COLO668 (cell line): ENCODE data around the gene FGF11.
"Not testable (repeated sequence)": the region's sequence is repeated elsewhere in the genome, so short reads cannot be mapped to it uniquely, and the experiment has no call there.

ENCODE experiments used
- DNase-seq: peaks from one replicate; lab custom pipeline; 2025; ENCODE audit not compliant: unreplicated experiment; lab: John Stamatoyannopoulos, UW

FGF11 gene

DNA sequence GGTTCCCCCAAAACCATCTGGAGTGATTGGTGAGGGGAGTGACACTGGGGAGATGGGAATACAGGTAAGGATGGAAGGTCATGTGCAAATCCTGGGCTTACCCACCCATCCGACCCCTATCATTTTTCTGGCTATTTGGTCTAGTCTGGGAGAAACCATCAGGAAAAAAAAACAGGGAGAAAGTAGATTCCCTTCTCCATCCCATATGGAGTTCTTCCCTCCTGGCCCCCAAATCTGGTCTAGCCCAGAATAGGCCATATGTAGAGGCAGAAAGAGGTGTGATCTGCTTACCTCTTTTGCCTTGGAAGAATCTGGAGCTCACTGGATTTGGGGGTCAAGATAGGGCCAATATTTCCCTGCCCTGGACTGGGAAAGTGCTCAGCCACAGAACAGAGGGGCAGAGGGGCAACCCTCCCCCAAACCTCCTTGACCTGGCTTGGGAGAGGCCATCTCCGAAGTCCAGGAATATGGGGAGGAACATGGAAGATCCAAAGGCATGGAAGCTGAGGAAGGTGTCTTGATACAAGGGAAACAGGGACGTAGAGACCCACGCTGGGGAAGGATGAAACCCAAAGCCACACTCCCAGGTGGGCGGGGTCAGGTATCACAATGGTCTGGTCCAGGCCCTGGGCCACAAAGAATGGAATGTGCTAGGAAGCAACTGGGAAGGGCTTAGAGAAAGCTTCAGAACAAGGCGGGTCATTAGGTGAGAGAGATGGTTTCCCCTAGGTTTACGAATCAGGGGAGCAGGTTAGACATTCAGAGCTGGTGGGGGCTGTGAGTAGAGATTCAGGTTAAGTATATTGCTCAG lies 21.7 kb downstream of the FGF11 start:
- DNase-seq: no peak

GRCh38 chr17:7462474-7463371 lies 23.4 kb downstream of the FGF11 start:
- DNase-seq: no peak

GRCh38 chr17:7463372-7463846 lies 24.1 kb downstream of the FGF11 start:
- DNase-seq: no peak

- no peak for DNase-seq
These were observed 24.8 kb downstream of the FGF11 start for GRCh38 chr17:7464081-7464480.

GRCh38 chr17:7465597-7466275 lies 26.4 kb downstream of the FGF11 start:
- no peak for DNase-seq

DNA sequence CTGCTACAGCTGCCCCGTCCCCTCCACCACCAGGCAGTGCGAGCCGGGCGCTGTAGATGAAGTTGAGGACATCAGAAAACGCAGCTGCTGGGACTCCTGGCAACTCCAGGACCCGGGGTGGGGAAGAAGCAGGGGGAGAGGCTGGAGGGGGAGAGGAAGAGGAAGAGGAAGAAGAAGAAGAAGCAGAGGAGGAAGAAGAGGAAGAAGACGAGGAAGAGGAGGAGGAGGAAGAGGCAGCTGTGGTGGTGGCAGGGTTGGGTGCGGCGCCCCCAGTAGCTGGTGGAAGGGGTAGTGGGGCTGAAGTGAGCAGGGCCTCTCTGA lies 27.0 kb downstream of the FGF11 start:
- DNase-seq: no peak

DNA sequence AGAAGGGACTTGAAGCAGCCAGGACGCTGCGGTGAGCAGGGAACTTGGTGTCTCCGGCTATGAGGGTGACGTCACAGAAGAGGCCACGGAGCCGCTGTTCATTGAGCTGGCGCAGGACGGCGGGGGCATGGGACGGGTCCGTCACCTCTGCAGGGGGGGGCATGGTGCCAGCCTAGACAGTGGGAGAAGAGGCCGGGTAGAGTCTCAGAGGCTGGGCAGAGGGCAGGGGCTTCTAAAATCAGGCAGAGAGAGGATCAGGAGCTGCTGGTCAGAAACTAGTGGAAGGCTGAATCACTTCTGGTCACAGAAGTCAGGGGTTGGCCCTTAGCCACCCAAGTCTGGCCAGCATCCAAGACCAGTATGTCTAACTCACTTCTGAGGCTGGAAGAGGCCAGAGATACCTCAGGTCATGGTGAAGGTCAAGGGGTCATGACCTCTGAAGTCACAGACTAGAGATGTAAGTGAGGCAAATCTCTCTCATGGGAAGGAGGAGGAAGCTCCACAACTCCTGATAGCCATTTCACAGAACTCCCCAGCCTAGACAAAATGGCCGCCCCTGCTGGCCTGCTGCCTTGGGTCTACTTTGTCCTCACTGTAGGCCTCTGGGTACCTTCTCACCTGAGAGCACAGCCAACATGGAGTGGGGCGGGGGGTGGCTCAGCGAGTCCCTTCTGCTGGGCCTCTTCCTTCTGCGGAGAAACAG lies 27.5 kb downstream of the FGF11 start:
- DNase-seq: no peak

DNA sequence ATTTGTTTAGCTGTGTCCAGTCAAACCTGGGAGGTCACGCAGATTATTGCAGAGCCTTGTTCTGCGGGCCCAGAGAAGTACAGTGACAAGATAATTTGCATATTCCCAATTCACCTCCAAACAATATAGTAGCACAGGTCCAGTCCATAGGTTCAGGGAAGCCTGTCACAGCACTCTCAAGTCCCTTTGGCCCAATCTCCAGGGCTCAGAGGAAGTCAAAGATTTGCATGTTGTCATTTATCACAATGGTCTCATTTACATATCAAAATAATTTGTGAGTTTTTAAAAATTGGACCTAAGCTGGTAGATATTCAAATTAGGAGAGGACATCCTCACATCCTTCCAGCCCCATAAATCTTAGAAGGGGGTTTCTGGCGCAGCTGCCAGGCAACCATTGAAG lies 28.2 kb downstream of the FGF11 start:
- DNase-seq: no peak

- DNase-seq: no peak
These were observed 29.0 kb downstream of the FGF11 start for GRCh38 chr17:7468290-7468689.

DNA sequence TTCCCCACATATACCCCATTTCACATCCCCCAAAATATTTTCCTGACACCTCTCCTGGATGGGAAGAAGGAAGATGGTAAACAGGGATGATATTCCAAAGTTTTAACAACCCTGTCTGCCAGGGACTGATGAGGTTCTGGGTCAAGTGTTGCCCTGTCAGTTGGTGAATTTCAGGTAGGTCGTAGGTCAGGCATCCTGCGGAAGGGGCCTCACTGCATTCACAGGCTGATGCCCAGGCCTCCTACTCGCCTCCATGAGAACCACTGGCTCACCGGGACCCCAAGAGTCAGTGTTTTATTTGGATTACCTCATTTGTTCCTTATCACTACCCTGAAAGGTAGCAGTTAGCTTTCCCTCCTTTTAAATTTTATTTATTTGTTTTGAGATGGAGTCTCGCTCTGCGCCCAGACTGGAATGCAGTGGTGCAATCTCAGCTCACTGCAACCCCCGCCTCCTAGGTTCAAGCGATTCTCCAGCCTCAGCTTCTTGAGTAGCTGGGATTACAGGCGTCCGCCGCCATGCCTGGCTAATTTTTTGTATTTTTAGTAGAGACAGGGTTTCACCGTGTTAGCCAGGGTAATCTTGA lies 29.6 kb downstream of the FGF11 start:
- DNase-seq: no peak

- not testable (repeated sequence) for DNase-seq
These were observed 30.5 kb downstream of the FGF11 start for GRCh38 chr17:7469843-7470242.

GRCh38 chr17:7470457-7470973 lies 31.2 kb downstream of the FGF11 start:
- not testable (repeated sequence) for DNase-seq

DNA sequence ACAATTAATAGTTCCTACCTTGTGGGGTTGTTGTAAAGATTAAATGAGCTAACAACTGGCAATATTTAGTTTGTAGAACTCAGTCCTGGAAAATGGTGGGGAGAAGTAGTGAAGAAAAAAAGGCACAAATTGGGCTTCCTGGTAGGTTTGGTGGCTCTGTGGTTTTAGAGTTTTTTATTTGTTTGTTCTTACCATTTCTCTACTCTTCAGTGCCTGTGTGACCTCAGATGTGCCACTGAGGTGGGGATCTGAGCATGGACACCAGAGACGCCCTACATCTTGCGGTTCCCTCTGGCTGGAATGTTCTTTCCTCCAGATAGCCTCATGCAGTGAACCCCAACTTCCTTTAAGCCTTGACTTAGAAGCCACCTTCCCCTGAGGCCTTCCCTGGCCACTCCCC lies 32.4 kb downstream of the FGF11 start:
- no peak for DNase-seq

GRCh38 chr17:7474767-7475166 lies 35.5 kb downstream of the FGF11 start:
- DNase-seq: not testable (repeated sequence)

GRCh38 chr17:7475764-7476422 lies 36.6 kb downstream of the FGF11 start:
- DNase-seq: no peak

GRCh38 chr17:7476494-7476893 lies 37.2 kb downstream of the FGF11 start:
- DNase-seq: no peak

DNA sequence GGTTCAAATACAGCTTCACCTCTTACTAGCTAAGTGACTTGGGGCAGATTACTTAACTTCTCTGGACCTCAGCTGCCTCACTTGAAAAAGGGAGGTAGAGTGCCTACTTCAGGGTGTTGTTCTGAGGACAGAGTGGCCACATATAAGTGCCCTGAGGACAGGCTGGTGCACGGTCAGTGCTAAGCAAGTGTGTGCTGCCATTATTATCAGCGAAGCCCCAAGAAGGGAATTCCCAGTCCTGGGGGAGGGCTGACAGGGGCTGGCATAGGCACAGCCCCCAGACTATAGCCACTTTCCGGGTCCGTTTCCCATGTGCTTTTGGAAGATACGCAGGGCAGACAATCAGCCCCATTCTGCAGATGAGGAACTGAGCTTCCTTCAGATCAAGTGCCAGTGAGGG lies 37.6 kb downstream of the FGF11 start:
- DNase-seq: no peak

- DNase-seq: no peak
These were observed 38.3 kb downstream of the FGF11 start for GRCh38 chr17:7477392-7478275.
